Measurements from ENCODE around the gene PBX4. TPM values are rescaled to one million over a fixed set of nuclear protein-coding genes. Genes with fewer than 3 reads are reported as not detected.

PBX4 gene
- total and polyA plus RNA-seq, 10 of the 15 experiments (the other 5 are each of a cell fraction or from before 2014, with no cell fraction given) = 0.18 to 17.3 (median 4.2) TPM

DNA sequence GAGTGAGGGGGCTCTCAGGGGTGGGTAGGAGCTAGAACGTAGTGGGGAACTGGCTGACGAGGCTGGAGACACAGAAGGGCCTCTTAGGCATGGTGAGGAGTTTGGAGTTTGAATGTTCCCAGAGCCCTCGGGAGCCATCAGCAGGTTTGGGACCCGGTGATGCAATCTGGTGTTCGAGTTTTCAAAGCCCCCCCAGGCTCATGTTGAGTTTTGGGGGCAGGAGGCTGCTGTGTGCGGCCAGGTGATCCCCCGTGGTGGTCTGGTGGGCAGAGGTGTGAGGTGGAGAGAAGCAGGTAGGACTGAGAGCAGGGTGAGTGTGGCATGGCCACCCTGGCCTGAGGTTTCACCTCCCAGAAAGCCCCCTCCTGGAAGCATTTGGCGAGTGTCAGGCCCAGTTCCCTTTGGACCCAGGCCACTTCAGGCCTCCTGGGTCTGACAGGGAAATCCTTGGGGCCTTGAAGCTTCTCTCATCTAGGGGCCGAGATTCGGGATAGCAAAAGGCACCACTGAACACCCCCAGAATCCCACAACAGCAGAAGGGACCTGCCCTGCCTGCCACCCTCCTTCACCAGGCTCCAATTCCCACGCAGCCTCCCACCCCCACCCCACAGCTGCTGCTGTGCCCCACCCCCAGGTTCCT, 88.6 kb downstream of the PBX4 start:
- intact Hi-C loops (cut with micrococcal nuclease; ENCODE audit: unreplicated experiment) (no loop called here), in situ Hi-C loops (cut with MboI) (loop anchor here (5.0 to 25.0 kb wide), 7 partner anchors 112 to 1507 kb away; partner anchors contain the start of genes GMIP, ZNF66 and ZNF737)
- ChIA-PET SMC1A (ENCODE audit: uncharacterized antibody, unreplicated experiment) (no interaction called here), RAD21 (ENCODE audit: unreplicated experiment) (interaction anchor here (0.6 to 1.2 kb wide), 4 partner anchors 9 to 217 kb away, joined by 3 to 5 read pairs (median 4); partner anchors contain the start of gene GMIP), CTCF (interaction anchor here (0.9 to 3.6 kb wide), 2 partner anchors 114 to 429 kb away, joined by 4 to 38 read pairs; partner anchors contain the start of gene GMIP), POLR2A (interaction anchor here (0.6 to 1.5 kb wide), 4 partner anchors 17 to 90 kb away, joined by 3 to 4 read pairs (median 4); no protein-coding TSS in a partner anchor)
- Histone ChIP-seq H2AFZ (ENCODE audit: control insufficient read depth, low read depth, low read length) (no peak overlapping the region), H3K9me3 (replicated peaks; ENCODE audit: control insufficient read depth, insufficient read depth, low read length) (no peaks in the 10 kb centered on the region), H3K4me3 (no peak overlapping the region), H3K4me1 (ENCODE audit: control insufficient read depth, insufficient read depth, low read length) (peaks cover 19% of the 10 kb centered on the region), H3K27ac (ENCODE audit: control insufficient read depth, insufficient read depth) (no peak overlapping the region), H3K36me3 (ENCODE audit: control insufficient read depth in 2 of 2, insufficient read depth in 2 of 2, low read length in 1 of 2) (peaks cover 3 to 23% of the 10 kb centered on the region in 2 experiments), H3K79me2 (ENCODE audit: control insufficient read depth, insufficient read depth, low read length) (peaks cover 6% of the 10 kb centered on the region), H3K4me2 (ENCODE audit: control insufficient read depth, insufficient read depth) (no peak overlapping the region), H3K27me3 (replicated peaks in 1 of 2; ENCODE audit: control insufficient read depth in 2 of 2, insufficient read depth in 2 of 2, low read length in 1 of 2) (no peaks in the 10 kb centered on the region), H3K9ac (ENCODE audit: control insufficient read depth, insufficient read depth, low read length) (no peak overlapping the region), H4K20me1 (ENCODE audit: control insufficient read depth, insufficient read depth) (no peaks in the 10 kb centered on the region)
- WGBS (ENCODE audit: insufficient coverage, insufficient replicate concordance, low lambda C conversion rate, missing lambda C conversion rate) = 52% methylated on average over 11 of the region's 11 CpGs
- no peak for DNase-seq (ENCODE audit: low read depth, low spot score)
- no peak for FAIRE-seq
- ATAC-seq = no peak
- BruUV-seq (replicated peaks) = no TSS peak
- TF ChIP-seq, protein P1, sequence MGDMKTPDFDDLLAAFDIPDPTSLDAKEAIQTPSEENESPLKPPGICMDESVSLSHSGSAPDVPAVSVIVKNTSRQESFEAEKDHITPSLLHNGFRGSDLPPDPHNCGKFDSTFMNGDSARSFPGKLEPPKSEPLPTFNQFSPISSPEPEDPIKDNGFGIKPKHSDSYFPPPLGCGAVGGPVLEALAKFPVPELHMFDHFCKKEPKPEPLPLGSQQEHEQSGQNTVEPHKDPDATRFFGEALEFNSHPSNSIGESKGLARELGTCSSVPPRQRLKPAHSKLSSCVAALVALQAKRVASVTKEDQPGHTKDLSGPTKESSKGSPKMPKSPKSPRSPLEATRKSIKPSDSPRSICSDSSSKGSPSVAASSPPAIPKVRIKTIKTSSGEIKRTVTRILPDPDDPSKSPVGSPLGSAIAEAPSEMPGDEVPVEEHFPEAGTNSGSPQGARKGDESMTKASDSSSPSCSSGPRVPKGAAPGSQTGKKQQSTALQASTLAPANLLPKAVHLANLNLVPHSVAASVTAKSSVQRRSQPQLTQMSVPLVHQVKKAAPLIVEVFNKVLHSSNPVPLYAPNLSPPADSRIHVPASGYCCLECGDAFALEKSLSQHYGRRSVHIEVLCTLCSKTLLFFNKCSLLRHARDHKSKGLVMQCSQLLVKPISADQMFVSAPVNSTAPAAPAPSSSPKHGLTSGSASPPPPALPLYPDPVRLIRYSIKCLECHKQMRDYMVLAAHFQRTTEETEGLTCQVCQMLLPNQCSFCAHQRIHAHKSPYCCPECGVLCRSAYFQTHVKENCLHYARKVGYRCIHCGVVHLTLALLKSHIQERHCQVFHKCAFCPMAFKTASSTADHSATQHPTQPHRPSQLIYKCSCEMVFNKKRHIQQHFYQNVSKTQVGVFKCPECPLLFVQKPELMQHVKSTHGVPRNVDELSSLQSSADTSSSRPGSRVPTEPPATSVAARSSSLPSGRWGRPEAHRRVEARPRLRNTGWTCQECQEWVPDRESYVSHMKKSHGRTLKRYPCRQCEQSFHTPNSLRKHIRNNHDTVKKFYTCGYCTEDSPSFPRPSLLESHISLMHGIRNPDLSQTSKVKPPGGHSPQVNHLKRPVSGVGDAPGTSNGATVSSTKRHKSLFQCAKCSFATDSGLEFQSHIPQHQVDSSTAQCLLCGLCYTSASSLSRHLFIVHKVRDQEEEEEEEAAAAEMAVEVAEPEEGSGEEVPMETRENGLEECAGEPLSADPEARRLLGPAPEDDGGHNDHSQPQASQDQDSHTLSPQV (IDR thresholded peaks at IDR 0.05) = no peak
- peak; percentile 56 for TF ChIP-seq POLR2A (IDR thresholded peaks at IDR 0.05; ENCODE audit: low read depth, low read length)
